MM.1S (cell line): ENCODE measurements around the gene MSLN.

Experiments
- CTCF ChIP-seq: fragments of 300-600 bp; sonication (generic); IDR thresholded peaks from 2 replicates; pipeline ENCODE4 v1.5.1; 2016; ENCODE audit warnings: antibody characterized with exemption, low read length, mixed read lengths
- EZH2 ChIP-seq: fragments of 300-600 bp; sonication (generic); optimal IDR thresholded peaks from 2 replicates; pipeline ENCODE3; 2017; ENCODE audit warnings: low read depth, mild to moderate bottlenecking, antibody characterized with exemption, low read length, mixed read lengths
- EZH2phosphoT487 ChIP-seq: fragments of 300-600 bp; sonication (generic); IDR thresholded peaks from 2 replicates; pipeline ENCODE4 v1.6.1; 2018; ENCODE audit warnings: antibody characterized with exemption, low read length

GRCh38 chr16:768428-768827 is 7.9 kb downstream of the MSLN start:
- TF ChIP-seq CTCF, result no peak
- TF ChIP-seq EZH2, result no peak
- TF ChIP-seq EZH2phosphoT487, result no peak
